HepG2 (cell line): ENCODE results near the gene PGPEP1. TPM values are rescaled to one million over a fixed set of nuclear protein-coding genes. Genes with fewer than 3 reads are reported as not detected.

Experiments
- CCAR2 ChIP-seq: fragments of 200-400 bp; formaldehyde crosslinking; optimal IDR thresholded peaks from 2 replicates; pipeline ENCODE3; 2018; ENCODE audit warnings: low read depth, mild to moderate bottlenecking, low read length, moderate library complexity
- JUN ChIP-seq: sonication (generic); formaldehyde crosslinking; IDR thresholded peaks from 2 replicates; pipeline ENCODE4 v1.4.0; 2020; ENCODE audit warnings: mild to moderate bottlenecking, missing genetic modification reagents
- MEIS1 ChIP-seq: sonication (generic); formaldehyde crosslinking; IDR thresholded peaks from 2 replicates; pipeline ENCODE4 v1.9.0; 2021; ENCODE audit warnings: mild to moderate bottlenecking, missing genetic modification reagents, moderate library complexity, borderline replicate concordance
- WIZ ChIP-seq: sonication (generic); formaldehyde crosslinking; IDR thresholded peaks from 2 replicates; pipeline ENCODE4 v1.5.1; 2020; ENCODE audit warnings: mild to moderate bottlenecking, missing genetic modification reagents
- ZBTB20 ChIP-seq: sonication (generic); formaldehyde crosslinking; IDR thresholded peaks from 2 replicates; pipeline ENCODE4 v1.8.1; 2023; ENCODE audit warnings: missing genetic modification reagents, low read depth, mild to moderate bottlenecking, borderline replicate concordance
- ZBTB38 ChIP-seq: sonication (generic); formaldehyde crosslinking; IDR thresholded peaks from 2 replicates; pipeline ENCODE4 v1.5.1; 2020; ENCODE audit warnings: mild to moderate bottlenecking, missing genetic modification reagents
- ZFX ChIP-seq: sonication (generic); formaldehyde crosslinking; IDR thresholded peaks from 2 replicates; pipeline ENCODE4 v1.4.0; 2020; ENCODE audit warnings: mild to moderate bottlenecking, low read depth, missing genetic modification reagents, moderate library complexity
- ZNF292 ChIP-seq: sonication (generic); formaldehyde crosslinking; IDR thresholded peaks from 2 replicates; pipeline ENCODE4 v1.8.1; 2022; ENCODE audit warnings: mild to moderate bottlenecking, low read depth, missing genetic modification reagents, borderline replicate concordance
- ZNF703 ChIP-seq: sonication (generic); formaldehyde crosslinking; IDR thresholded peaks from 2 replicates; pipeline ENCODE4 v1.5.1; 2020; ENCODE audit warnings: missing genetic modification reagents, mild to moderate bottlenecking, moderate library complexity, borderline replicate concordance
- ZNF768 ChIP-seq: sonication (generic); formaldehyde crosslinking; IDR thresholded peaks from 2 replicates; pipeline ENCODE4 v1.4.0; 2020; ENCODE audit warnings: missing genetic modification reagents
- ZNF772 ChIP-seq: sonication (generic); formaldehyde crosslinking; IDR thresholded peaks from 2 replicates; pipeline ENCODE4 v1.5.0; 2020; ENCODE audit warnings: mild to moderate bottlenecking, missing genetic modification reagents
- polyA plus RNA-seq, 8 experiments: library from polyadenylated mRNA; depleted of rRNA in 3 of 8; stranded (reverse) in 7 of 8; unstranded in 1 of 8; fragments of >200 nt; fragmentation: Illumina TruSeq in 4 of 8; extraction: Trizol in 4 of 8; gene quantifications; 2 replicates each; pipeline versions ENCODE4 v1.2.1 to v1.2.3, GENCODE V29; 2011 to 2016; ENCODE audit warnings: low read depth in 4 of 8, missing spikeins in 1 of 8, mixed read lengths in 1 of 8; ENCODE audit not compliant: insufficient read depth in 1 of 8
- total RNA-seq, 5 experiments: library from RNA; depleted of rRNA; stranded (reverse); fragments of >200 nt; fragmentation: Illumina TruSeq; extraction: Trizol; gene quantifications; 2 replicates each; pipeline ENCODE4 v1.2.3, GENCODE V29; 2016; ENCODE audit warnings: low read depth in 1 of 5
- TF ChIP-seq, protein P1 (sequence below): sonication (generic); formaldehyde crosslinking; IDR thresholded peaks from 2 replicates; pipeline ENCODE4 v1.4.0; 2020; ENCODE audit warnings: missing genetic modification reagents, mild to moderate bottlenecking, borderline replicate concordance
- TF ChIP-seq, protein P2 (sequence below): sonication (generic); formaldehyde crosslinking; IDR thresholded peaks from 2 replicates; pipeline ENCODE4 v1.5.0; 2020; ENCODE audit warnings: mild to moderate bottlenecking, missing genetic modification reagents, moderate library complexity
- TF ChIP-seq, protein P3 (sequence below): IDR thresholded peaks from 2 replicates; pipeline ENCODE4 v1.6.1; 2018; ENCODE audit warnings: missing genetic modification reagents, mild to moderate bottlenecking, missing compliant biosample characterization
- TF ChIP-seq, protein P4 (sequence below): IDR thresholded peaks from 2 replicates; pipeline ENCODE4 v1.6.1; 2016; ENCODE audit warnings: control low read depth
- TF ChIP-seq, protein P5 (sequence below): sonication (generic); formaldehyde crosslinking; IDR thresholded peaks from 2 replicates; pipeline ENCODE4 v1.4.0; 2020; ENCODE audit warnings: missing genetic modification reagents, borderline replicate concordance

PGPEP1 gene
- total and polyA plus RNA-seq, 2 of the 13 experiments (the other 11 are each of a cell fraction or from before 2014, with no cell fraction given), result 53.1 to 56.6 TPM

DNA sequence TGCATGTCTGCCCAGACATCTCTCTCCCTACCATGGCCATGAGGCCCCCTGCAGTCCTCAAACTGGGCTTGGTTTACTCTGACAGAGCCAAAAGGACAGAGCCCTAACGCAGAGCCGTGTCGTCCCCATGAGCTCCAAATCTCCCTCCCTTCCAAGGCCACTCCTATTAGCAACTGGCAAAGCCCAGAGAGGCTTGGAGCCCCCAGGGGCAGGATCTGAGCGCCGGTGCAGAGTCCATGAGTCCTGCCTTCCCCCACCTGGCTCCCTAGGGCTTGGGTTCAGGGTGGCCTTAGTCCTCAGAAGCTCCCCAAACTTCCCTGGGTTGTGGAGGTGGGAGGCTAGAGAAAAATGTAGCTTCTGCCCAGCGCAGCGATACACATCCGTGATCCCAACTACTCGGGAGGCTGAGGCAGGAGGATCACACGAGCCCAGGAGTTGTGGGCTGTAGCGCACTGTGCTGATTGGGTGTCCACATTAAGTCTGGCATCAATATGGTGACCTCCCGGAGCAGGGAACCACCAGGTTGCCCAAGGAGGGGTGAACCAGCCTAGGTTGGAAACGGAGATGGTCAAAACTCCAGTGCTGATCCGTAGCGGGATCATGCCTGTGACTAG lies 7.4 kb upstream of the PGPEP1 start (continued):
- TF ChIP-seq WIZ (CRISPR knock-in tag) (0 out of 2 replicates have a peak, but pooled peaks have one; percentile 38), ZNF703 (CRISPR knock-in tag) (no peak), ZBTB38 (peak; percentile 60; the same call in 1 of the 2 replicates), ZNF292 (CRISPR knock-in tag) (peak; percentile 55; the same call in 1 of the 2 replicates), ZNF768 (CRISPR knock-in tag) (peak; percentile 11; the same call in 1 of the 2 replicates), CCAR2 (no peak), ZBTB20 (CRISPR knock-in tag) (peak; percentile 23; the same call in 1 of the 2 replicates), ZNF772 (CRISPR knock-in tag) (0 out of 2 replicates have a peak, but pooled peaks have one; percentile 12), JUN (CRISPR knock-in tag) (no peak), MEIS1 (CRISPR knock-in tag) (0 out of 2 replicates have a peak, but pooled peaks have one; percentile 22), ZFX (CRISPR knock-in tag) (0 out of 2 replicates have a peak, but pooled peaks have one; percentile 21)
- TF ChIP-seq, protein P1, sequence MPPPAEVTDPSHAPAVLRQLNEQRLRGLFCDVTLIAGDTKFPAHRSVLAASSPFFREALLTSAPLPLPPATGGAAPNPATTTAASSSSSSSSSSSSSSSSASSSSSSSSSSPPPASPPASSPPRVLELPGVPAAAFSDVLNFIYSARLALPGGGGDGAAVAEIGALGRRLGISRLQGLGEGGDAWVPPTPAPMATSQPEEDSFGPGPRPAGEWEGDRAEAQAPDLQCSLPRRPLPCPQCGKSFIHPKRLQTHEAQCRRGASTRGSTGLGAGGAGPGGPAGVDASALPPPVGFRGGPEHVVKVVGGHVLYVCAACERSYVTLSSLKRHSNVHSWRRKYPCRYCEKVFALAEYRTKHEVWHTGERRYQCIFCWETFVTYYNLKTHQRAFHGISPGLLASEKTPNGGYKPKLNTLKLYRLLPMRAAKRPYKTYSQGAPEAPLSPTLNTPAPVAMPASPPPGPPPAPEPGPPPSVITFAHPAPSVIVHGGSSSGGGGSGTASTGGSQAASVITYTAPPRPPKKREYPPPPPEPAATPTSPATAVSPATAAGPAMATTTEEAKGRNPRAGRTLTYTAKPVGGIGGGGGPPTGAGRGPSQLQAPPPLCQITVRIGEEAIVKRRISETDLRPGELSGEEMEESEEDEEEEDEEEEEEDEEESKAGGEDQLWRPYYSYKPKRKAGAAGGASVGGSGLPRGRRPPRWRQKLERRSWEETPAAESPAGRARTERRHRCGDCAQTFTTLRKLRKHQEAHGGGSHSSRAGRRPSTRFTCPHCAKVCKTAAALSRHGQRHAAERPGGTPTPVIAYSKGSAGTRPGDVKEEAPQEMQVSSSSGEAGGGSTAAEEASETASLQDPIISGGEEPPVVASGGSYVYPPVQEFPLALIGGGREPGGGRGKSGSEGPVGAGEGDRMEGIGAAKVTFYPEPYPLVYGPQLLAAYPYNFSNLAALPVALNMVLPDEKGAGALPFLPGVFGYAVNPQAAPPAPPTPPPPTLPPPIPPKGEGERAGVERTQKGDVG, result peak; percentile 63; the same call in 1 of the 2 replicates
- TF ChIP-seq, protein P2, sequence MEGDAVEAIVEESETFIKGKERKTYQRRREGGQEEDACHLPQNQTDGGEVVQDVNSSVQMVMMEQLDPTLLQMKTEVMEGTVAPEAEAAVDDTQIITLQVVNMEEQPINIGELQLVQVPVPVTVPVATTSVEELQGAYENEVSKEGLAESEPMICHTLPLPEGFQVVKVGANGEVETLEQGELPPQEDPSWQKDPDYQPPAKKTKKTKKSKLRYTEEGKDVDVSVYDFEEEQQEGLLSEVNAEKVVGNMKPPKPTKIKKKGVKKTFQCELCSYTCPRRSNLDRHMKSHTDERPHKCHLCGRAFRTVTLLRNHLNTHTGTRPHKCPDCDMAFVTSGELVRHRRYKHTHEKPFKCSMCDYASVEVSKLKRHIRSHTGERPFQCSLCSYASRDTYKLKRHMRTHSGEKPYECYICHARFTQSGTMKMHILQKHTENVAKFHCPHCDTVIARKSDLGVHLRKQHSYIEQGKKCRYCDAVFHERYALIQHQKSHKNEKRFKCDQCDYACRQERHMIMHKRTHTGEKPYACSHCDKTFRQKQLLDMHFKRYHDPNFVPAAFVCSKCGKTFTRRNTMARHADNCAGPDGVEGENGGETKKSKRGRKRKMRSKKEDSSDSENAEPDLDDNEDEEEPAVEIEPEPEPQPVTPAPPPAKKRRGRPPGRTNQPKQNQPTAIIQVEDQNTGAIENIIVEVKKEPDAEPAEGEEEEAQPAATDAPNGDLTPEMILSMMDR (CRISPR knock-in tag), result 0 out of 2 replicates have a peak, but pooled peaks have one; percentile 13
- TF ChIP-seq, protein P3, sequence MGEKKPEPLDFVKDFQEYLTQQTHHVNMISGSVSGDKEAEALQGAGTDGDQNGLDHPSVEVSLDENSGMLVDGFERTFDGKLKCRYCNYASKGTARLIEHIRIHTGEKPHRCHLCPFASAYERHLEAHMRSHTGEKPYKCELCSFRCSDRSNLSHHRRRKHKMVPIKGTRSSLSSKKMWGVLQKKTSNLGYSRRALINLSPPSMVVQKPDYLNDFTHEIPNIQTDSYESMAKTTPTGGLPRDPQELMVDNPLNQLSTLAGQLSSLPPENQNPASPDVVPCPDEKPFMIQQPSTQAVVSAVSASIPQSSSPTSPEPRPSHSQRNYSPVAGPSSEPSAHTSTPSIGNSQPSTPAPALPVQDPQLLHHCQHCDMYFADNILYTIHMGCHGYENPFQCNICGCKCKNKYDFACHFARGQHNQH (CRISPR knock-in tag), result no peak; the same call in 1 of the 2 replicates
- TF ChIP-seq, protein P4, sequence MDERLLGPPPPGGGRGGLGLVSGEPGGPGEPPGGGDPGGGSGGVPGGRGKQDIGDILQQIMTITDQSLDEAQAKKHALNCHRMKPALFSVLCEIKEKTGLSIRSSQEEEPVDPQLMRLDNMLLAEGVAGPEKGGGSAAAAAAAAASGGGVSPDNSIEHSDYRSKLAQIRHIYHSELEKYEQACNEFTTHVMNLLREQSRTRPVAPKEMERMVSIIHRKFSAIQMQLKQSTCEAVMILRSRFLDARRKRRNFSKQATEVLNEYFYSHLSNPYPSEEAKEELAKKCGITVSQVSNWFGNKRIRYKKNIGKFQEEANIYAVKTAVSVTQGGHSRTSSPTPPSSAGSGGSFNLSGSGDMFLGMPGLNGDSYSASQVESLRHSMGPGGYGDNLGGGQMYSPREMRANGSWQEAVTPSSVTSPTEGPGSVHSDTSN (CRISPR knock-in tag), result no peak
- TF ChIP-seq, protein P5, sequence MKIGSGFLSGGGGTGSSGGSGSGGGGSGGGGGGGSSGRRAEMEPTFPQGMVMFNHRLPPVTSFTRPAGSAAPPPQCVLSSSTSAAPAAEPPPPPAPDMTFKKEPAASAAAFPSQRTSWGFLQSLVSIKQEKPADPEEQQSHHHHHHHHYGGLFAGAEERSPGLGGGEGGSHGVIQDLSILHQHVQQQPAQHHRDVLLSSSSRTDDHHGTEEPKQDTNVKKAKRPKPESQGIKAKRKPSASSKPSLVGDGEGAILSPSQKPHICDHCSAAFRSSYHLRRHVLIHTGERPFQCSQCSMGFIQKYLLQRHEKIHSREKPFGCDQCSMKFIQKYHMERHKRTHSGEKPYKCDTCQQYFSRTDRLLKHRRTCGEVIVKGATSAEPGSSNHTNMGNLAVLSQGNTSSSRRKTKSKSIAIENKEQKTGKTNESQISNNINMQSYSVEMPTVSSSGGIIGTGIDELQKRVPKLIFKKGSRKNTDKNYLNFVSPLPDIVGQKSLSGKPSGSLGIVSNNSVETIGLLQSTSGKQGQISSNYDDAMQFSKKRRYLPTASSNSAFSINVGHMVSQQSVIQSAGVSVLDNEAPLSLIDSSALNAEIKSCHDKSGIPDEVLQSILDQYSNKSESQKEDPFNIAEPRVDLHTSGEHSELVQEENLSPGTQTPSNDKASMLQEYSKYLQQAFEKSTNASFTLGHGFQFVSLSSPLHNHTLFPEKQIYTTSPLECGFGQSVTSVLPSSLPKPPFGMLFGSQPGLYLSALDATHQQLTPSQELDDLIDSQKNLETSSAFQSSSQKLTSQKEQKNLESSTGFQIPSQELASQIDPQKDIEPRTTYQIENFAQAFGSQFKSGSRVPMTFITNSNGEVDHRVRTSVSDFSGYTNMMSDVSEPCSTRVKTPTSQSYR, result peak; percentile 48; the same call in 1 of the 2 replicates
